ENCODE results near the gene MAML3. TPM values are rescaled to one million over a fixed set of nuclear protein-coding genes. Genes with fewer than 3 reads are reported as not detected.

MAML3 gene
- total RNA-seq, 1 experiment from 2014 or later, result 12.1 TPM

DNA sequence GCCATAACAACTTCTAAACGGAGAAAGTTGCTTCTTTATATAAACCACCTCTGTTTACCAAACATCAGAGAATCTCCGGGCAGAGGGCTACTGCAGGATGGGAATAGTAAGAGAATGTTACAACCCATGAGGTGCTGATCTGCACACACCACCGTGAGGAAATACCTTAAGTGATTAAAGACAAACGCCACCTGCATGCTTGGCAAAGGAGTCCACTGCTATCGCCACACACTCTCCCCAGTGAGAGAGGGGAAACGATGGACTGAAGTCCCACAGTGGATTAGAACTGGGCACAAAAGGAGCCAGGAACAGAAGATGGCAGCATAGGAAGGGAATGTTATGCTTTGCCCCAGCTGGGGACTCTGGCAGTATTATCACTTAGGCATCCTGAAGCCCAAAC, 15.6 kb downstream of the MAML3 start:
- H3K4me1 Mint-ChIP-seq (ENCODE audit: low read depth, unreplicated experiment), result peaks cover 35% of the 10 kb centered on the region

GRCh38 chr4:140137671-140138070, 16.3 kb downstream of the MAML3 start:
- Histone ChIP-seq H3K9me3 (no peaks in the 10 kb centered on the region), H3K27me3 (replicated peaks; ENCODE audit: control insufficient read depth, insufficient read depth, low read length) (no peaks in the 10 kb centered on the region), H3K4me1 (peaks cover 79% of the 10 kb centered on the region), H3K4me3 (ENCODE audit: low read depth, low read length) (no peak overlapping the region), H3K36me3 (ENCODE audit: control insufficient read depth, insufficient read depth, low read length) (no peaks in the 10 kb centered on the region)
- Mint-ChIP-seq H3K27ac (ENCODE audit: unreplicated experiment) (peak overlapping the region; percentile 88), H3K4me3 (ENCODE audit: unreplicated experiment) (peak overlapping the region; percentile 64), H3K9me3 (ENCODE audit: unreplicated experiment) (no peaks in the 10 kb centered on the region), H3K36me3 (ENCODE audit: insufficient read depth, unreplicated experiment) (peaks cover 11% of the 10 kb centered on the region), H3K4me1 (ENCODE audit: low read depth, unreplicated experiment) (peaks cover 35% of the 10 kb centered on the region), H3K27me3 (ENCODE audit: insufficient read depth, unreplicated experiment) (no peaks in the 10 kb centered on the region)
- DNase-seq, result peak; percentile 63 to 77
- intact Hi-C loops (cut with micrococcal nuclease; ENCODE audit: unreplicated experiment), result loop anchor here (1.0 to 5.0 kb wide), 7 partner anchors 14 to 400 kb away; no protein-coding TSS in a partner anchor
- no TSS peak for BruUV-seq (replicated peaks)
- ChIA-PET CTCF (interaction anchor here (1.0 to 1.3 kb wide), 2 partner anchors 89 to 125 kb away, joined by 3 to 5 read pairs; no protein-coding TSS in a partner anchor), POLR2A (interaction anchor here (1.4 to 2.3 kb wide), 2 partner anchors 13 to 88 kb away, joined by 5 to 26 read pairs; no protein-coding TSS in a partner anchor)
- TF ChIP-seq, protein P1, sequence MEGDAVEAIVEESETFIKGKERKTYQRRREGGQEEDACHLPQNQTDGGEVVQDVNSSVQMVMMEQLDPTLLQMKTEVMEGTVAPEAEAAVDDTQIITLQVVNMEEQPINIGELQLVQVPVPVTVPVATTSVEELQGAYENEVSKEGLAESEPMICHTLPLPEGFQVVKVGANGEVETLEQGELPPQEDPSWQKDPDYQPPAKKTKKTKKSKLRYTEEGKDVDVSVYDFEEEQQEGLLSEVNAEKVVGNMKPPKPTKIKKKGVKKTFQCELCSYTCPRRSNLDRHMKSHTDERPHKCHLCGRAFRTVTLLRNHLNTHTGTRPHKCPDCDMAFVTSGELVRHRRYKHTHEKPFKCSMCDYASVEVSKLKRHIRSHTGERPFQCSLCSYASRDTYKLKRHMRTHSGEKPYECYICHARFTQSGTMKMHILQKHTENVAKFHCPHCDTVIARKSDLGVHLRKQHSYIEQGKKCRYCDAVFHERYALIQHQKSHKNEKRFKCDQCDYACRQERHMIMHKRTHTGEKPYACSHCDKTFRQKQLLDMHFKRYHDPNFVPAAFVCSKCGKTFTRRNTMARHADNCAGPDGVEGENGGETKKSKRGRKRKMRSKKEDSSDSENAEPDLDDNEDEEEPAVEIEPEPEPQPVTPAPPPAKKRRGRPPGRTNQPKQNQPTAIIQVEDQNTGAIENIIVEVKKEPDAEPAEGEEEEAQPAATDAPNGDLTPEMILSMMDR (IDR thresholded peaks at IDR 0.05; ENCODE audit: insufficient read depth in 1 of 2, low read depth in 1 of 2, low read length in 1 of 2, severe bottlenecking in 1 of 2, unreplicated experiment in 1 of 2), result no peak

More for the DNA sequence above, 15.6 kb downstream of the MAML3 start:
- intact Hi-C loops (cut with micrococcal nuclease; ENCODE audit: unreplicated experiment), result loop anchor here (5.0 kb wide), 2 partner anchors 51 to 401 kb away; no protein-coding TSS in a partner anchor
- Histone ChIP-seq H3K4me1 (peaks cover 73% of the 10 kb centered on the region), H3K27me3 (replicated peaks; ENCODE audit: control insufficient read depth, insufficient read depth, low read length) (no peaks in the 10 kb centered on the region), H3K36me3 (ENCODE audit: control insufficient read depth, insufficient read depth, low read length) (no peaks in the 10 kb centered on the region), H3K4me3 (ENCODE audit: low read depth, low read length) (no peak overlapping the region), H3K9me3 (no peaks in the 10 kb centered on the region)
- Mint-ChIP-seq H3K27me3 (ENCODE audit: insufficient read depth, unreplicated experiment) (no peaks in the 10 kb centered on the region), H3K4me3 (ENCODE audit: unreplicated experiment) (peak overlapping the region; percentile 64), H3K27ac (ENCODE audit: unreplicated experiment) (peak overlapping the region; percentile 88), H3K9me3 (ENCODE audit: unreplicated experiment) (no peaks in the 10 kb centered on the region), H3K36me3 (ENCODE audit: insufficient read depth, unreplicated experiment) (peaks cover 11% of the 10 kb centered on the region)
- POLR2A ChIA-PET, result interaction anchor here (1.4 to 2.3 kb wide), 2 partner anchors 12 to 89 kb away, joined by 5 to 26 read pairs; no protein-coding TSS in a partner anchor
- no TSS peak for BruUV-seq (replicated peaks)
- TF ChIP-seq, protein P1 (IDR thresholded peaks at IDR 0.05; ENCODE audit: insufficient read depth in 1 of 2, low read depth in 1 of 2, low read length in 1 of 2, severe bottlenecking in 1 of 2, unreplicated experiment in 1 of 2), result no peak
- peak; percentile 26 to 42 for DNase-seq
- CTCF ChIA-PET, result interaction anchor here (1.0 kb wide), 1 partner anchor 126 kb away, joined by 3 read pairs; no protein-coding TSS in a partner anchor

DNA sequence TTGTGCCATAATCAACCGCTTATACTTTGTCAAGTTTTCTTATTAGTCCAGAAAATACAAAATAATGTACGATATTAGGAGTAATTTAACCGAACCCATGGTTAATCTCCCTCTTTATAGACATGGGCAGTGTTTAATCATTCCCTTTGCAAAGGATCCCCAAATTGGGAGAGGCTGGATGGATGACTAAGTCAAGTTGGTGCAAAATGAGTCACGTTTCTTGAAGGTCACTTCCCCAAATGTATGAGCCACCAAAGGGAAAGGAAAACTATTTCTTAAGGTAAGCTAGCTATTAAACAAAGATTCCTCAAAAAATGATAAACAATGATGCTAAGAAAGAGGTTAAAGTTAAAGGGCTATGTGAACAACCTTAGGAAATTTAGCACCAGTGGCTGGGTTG, 17.5 kb downstream of the MAML3 start:
- ChIA-PET CTCF (no interaction called here), POLR2A (no interaction called here)
- Histone ChIP-seq H3K36me3 (ENCODE audit: control insufficient read depth, insufficient read depth, low read length) (no peaks in the 10 kb centered on the region), H3K9me3 (no peaks in the 10 kb centered on the region), H3K4me1 (peaks cover 79% of the 10 kb centered on the region), H3K27me3 (replicated peaks; ENCODE audit: control insufficient read depth, insufficient read depth, low read length) (no peaks in the 10 kb centered on the region), H3K4me3 (ENCODE audit: low read depth, low read length) (no peak overlapping the region)
- Mint-ChIP-seq H3K27ac (ENCODE audit: unreplicated experiment) (peak overlapping the region; percentile 88), H3K9me3 (ENCODE audit: unreplicated experiment) (no peaks in the 10 kb centered on the region), H3K4me3 (ENCODE audit: unreplicated experiment) (no peak overlapping the region), H3K27me3 (ENCODE audit: insufficient read depth, unreplicated experiment) (no peaks in the 10 kb centered on the region), H3K4me1 (ENCODE audit: low read depth, unreplicated experiment) (peaks cover 34% of the 10 kb centered on the region), H3K36me3 (ENCODE audit: insufficient read depth, unreplicated experiment) (peaks cover 11% of the 10 kb centered on the region)
- DNase-seq, result no peak
- no TSS peak for BruUV-seq (replicated peaks)
- intact Hi-C loops (cut with micrococcal nuclease; ENCODE audit: unreplicated experiment), result loop anchor here (2.0 to 5.0 kb wide), 4 partner anchors 26 to 399 kb away; no protein-coding TSS in a partner anchor
- TF ChIP-seq, protein P1 (IDR thresholded peaks at IDR 0.05; ENCODE audit: insufficient read depth in 1 of 2, low read depth in 1 of 2, low read length in 1 of 2, severe bottlenecking in 1 of 2, unreplicated experiment in 1 of 2), result no peak

Data from Caco-2 (cell line).